Gastroesophageal sphincter (tissue), 4 donors: ENCODE results near the gene NRP1. TPM values are rescaled to one million over a fixed set of nuclear protein-coding genes. Genes with fewer than 3 reads are reported as not detected.

Experiments
- ATAC-seq: fragments of 150-250 bp; one replicate; pipeline ENCODE4 v1.9.1; 2016; ENCODE audit warnings: mild to moderate bottlenecking, moderate library complexity
- H3K27ac ChIP-seq, 4 donors: fragments of 200-600 bp; sonication (generic) in 3 of 4; 1 replicate in 3 of 4; 2 replicates in 1 of 4; pipeline ENCODE4 v1.5.1; 2016 to 2019
- H3K27me3 ChIP-seq: fragments of 200-600 bp; sonication (generic); one replicate; pipeline ENCODE4 v1.5.1; 2019
- H3K36me3 ChIP-seq, 2 donors: fragments of 200-600 bp; sonication (generic); one replicate each; pipeline ENCODE4 v1.5.1; 2019; ENCODE audit warnings: control low read depth in 1 of 2
- H3K4me1 ChIP-seq, 3 donors: fragments of 200-600 bp; sonication (generic); 1 replicate in 2 of 3; 2 replicates in 1 of 3; pipeline ENCODE4 v1.5.1; 2016 to 2019; ENCODE audit warnings: control low read depth in 2 of 3
- H3K4me3 ChIP-seq, 2 donors: fragments of 200-600 bp; sonication (generic); one replicate each; pipeline ENCODE4 v1.5.1; 2019; ENCODE audit warnings: mild to moderate bottlenecking in 1 of 2, moderate library complexity in 1 of 2
- H3K9me3 ChIP-seq, 3 donors: fragments of 200-600 bp; sonication (generic); one replicate each; pipeline ENCODE4 v1.5.1; 2017 to 2019; ENCODE audit warnings: control low read depth in 2 of 3
- EP300 ChIP-seq: sonication (generic); formaldehyde crosslinking; IDR thresholded peaks from one replicate; pipeline ENCODE4 v1.6.1; 2017; ENCODE audit warnings: antibody characterized with exemption, mild to moderate bottlenecking
- POLR2A ChIP-seq, 2 donors: fragments of 450-650 bp; IDR thresholded peaks; one replicate each; pipeline ENCODE4 v1.6.1; 2017; ENCODE audit warnings: antibody characterized with exemption in 2 of 2, mild to moderate bottlenecking in 2 of 2, moderate library complexity in 1 of 2
- POLR2AphosphoS5 ChIP-seq: sonication (generic); formaldehyde crosslinking; IDR thresholded peaks from one replicate; pipeline ENCODE4 v1.6.1; 2017; ENCODE audit warnings: antibody characterized with exemption
- WGBS, 2 donors: methylation state at CpG; one replicate each; pipeline ENCODE4 v1.1.5; 2018; ENCODE audit warnings: low coverage in 1 of 2; 5-methylcytosine and 5-hydroxymethylcytosine counted together
- total RNA-seq, 4 donors: library from RNA; depleted of rRNA; stranded (reverse); fragments of >200 nt; gene quantifications; one replicate each; pipeline ENCODE4 v1.1.0, GENCODE V29; 2016
- TF ChIP-seq, protein P1 (sequence below), 4 experiments: fragments of 200-600 bp in 2 of 4; fragments of 450-650 bp in 2 of 4; sonication (generic) in 1 of 4; IDR thresholded peaks; one replicate each; pipeline ENCODE4 v1.5.1; 2017 to 2019; ENCODE audit warnings: antibody characterized with exemption in 4 of 4, mild to moderate bottlenecking in 2 of 4, moderate library complexity in 2 of 4

The NRP1 gene
- total RNA-seq, 4 donors from 2014 or later: 43.4 to 95.4 (median 52.7) TPM

DNA sequence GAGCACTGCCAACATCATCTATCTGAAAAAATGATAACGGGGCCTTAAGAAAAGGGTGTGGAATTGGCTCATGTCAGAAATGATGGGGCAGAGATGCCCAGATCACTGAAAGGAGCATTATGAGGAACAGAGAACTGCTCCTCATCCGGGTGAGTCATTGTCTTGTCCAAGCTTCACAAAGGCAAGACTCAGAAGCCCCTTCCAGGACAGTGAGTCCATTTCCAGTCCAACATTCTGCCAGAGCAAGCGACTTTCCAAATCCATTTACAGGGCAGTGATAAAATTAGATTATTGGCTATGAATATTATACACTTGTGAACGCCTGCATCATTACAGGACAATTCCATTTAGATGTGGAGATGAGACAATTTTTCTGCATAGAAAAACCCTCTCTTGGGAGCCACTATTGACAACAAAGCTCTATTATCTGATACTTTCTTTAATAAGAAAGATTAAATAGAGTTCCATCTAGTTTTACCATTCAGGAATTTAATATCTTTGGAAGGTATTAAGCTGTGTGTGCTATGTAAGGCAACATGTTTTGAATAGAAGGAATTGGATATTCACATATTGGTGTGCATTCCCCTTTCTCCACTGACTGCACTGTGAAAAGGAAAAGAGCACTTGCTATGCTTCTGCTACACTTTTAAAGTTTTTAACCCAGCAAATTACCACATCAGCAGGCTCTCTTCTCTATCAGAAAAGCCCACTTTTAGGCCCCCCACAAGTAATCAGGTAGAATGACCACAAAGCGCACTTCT, 159.6 kb downstream of the NRP1 start:
- H3K36me3 ChIP-seq: peaks cover 0 to 10% of the 10 kb centered on the region in 2 donors
- H3K4me1 ChIP-seq: no peaks in the 10 kb centered on the region
- no peaks in the 10 kb centered on the region for H3K9me3 ChIP-seq
- no peak overlapping the region for H3K27ac ChIP-seq
- ATAC-seq: no peak
- no peaks in the 10 kb centered on the region for H3K27me3 ChIP-seq
- TF ChIP-seq POLR2AphosphoS5 (no peak), POLR2A (IDR thresholded peaks at IDR 0.05) (no peak), EP300 (no peak)
- TF ChIP-seq, protein P1, sequence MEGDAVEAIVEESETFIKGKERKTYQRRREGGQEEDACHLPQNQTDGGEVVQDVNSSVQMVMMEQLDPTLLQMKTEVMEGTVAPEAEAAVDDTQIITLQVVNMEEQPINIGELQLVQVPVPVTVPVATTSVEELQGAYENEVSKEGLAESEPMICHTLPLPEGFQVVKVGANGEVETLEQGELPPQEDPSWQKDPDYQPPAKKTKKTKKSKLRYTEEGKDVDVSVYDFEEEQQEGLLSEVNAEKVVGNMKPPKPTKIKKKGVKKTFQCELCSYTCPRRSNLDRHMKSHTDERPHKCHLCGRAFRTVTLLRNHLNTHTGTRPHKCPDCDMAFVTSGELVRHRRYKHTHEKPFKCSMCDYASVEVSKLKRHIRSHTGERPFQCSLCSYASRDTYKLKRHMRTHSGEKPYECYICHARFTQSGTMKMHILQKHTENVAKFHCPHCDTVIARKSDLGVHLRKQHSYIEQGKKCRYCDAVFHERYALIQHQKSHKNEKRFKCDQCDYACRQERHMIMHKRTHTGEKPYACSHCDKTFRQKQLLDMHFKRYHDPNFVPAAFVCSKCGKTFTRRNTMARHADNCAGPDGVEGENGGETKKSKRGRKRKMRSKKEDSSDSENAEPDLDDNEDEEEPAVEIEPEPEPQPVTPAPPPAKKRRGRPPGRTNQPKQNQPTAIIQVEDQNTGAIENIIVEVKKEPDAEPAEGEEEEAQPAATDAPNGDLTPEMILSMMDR (IDR thresholded peaks at IDR 0.05): no peak
- no peak overlapping the region for H3K4me3 ChIP-seq
- WGBS, 2 donors: 56 to 65% methylated on average over 5 of the region's 5 CpGs

GRCh38 chr10:33165911-33166310, 168.6 kb downstream of the NRP1 start:
- Histone ChIP-seq H3K4me3 (no peak overlapping the region), H3K4me1 (no peaks in the 10 kb centered on the region), H3K9me3 (no peaks in the 10 kb centered on the region), H3K36me3 (no peaks in the 10 kb centered on the region), H3K27ac (no peak overlapping the region), H3K27me3 (no peaks in the 10 kb centered on the region)
- WGBS, 2 donors: 50 to 62% methylated on average over 2 to 3 of the region's 3 CpGs
- ATAC-seq: no peak
- TF ChIP-seq POLR2AphosphoS5 (no peak), POLR2A (IDR thresholded peaks at IDR 0.05) (no peak), EP300 (no peak)
- TF ChIP-seq, protein P1 (IDR thresholded peaks at IDR 0.05): no peak

DNA sequence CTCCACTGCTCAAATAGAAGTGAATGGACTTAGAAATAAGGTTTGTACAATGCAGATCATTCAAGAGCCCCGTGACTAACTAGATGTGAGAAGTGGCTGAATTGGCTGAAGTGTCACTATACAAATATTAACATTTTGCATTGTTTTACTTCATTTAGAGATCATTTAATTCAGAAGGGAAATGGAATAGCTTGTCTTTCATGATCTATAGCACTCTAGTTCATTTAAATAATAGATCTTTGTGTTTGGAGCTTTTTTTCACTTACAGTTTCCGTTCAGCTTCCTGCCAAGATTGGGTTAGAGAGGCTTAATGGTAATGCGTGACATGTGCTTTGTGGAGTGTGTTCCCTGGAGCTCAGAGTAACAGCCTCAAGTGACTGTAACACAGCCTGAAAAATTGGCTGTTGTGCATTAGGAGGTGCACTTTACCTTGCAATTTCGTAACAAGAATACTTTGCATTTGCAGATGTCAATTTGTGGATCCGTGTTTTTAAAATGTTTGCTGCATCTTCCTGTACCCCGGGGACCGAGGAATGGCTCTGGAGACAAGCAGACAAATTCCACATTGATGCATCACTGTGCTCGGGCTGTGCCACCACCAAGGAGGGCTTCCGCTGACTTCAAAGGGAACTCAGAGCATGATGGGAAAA, 170.3 kb downstream of the NRP1 start:
- WGBS, 2 donors: 55 to 64% methylated on average over 5 to 7 of the region's 9 CpGs
- H3K36me3 ChIP-seq: no peaks in the 10 kb centered on the region
- ATAC-seq: no peak
- H3K27ac ChIP-seq: no peak overlapping the region
- H3K9me3 ChIP-seq: no peaks in the 10 kb centered on the region
- no peak overlapping the region for H3K4me3 ChIP-seq
- H3K27me3 ChIP-seq: no peaks in the 10 kb centered on the region
- no peaks in the 10 kb centered on the region for H3K4me1 ChIP-seq
- no peak for TF ChIP-seq POLR2AphosphoS5
- TF ChIP-seq POLR2A (IDR thresholded peaks at IDR 0.05): no peak
- no peak for TF ChIP-seq EP300
- TF ChIP-seq, protein P1 (IDR thresholded peaks at IDR 0.05): no peak

GRCh38 chr10:33162248-33162575, 172.3 kb downstream of the NRP1 start:
- Histone ChIP-seq H3K4me3 (no peak overlapping the region), H3K36me3 (no peaks in the 10 kb centered on the region), H3K27me3 (no peaks in the 10 kb centered on the region), H3K9me3 (no peaks in the 10 kb centered on the region), H3K4me1 (no peaks in the 10 kb centered on the region), H3K27ac (no peak overlapping the region)
- 72 to 89% methylated on average over 3 of the region's 3 CpGs for WGBS, 2 donors
- no peak for ATAC-seq
- no peak for TF ChIP-seq POLR2A (IDR thresholded peaks at IDR 0.05)
- TF ChIP-seq POLR2AphosphoS5: no peak
- TF ChIP-seq EP300: no peak
- TF ChIP-seq, protein P1 (IDR thresholded peaks at IDR 0.05): no peak
